Measurements from ENCODE around the gene TSC2.

- no peak for TF ChIP-seq CTCF (IDR thresholded peaks at IDR 0.05)
- no peak for TF ChIP-seq POLR2A (IDR thresholded peaks at IDR 0.05)
- no peak for TF ChIP-seq POLR2AphosphoS5 (IDR thresholded peaks at IDR 0.05)
These were observed 25.1 kb downstream of the TSC2 start for GRCh38 chr16:2072926-2073325.
